Spleen (tissue), 11 donors: ENCODE data around the gene XPNPEP1. TPM values are rescaled to one million over a fixed set of nuclear protein-coding genes. Genes with fewer than 3 reads are reported as not detected.

Experiments used
- DNase-seq: peaks from one replicate; pipeline ENCODE4 v3.0.0-alpha.2; 2020
- H3K27ac ChIP-seq, 8 donors: fragments of 200-600 bp; sonication (generic) in 7 of 8; 1 replicate in 4 of 8; 2 replicates in 4 of 8; pipeline versions ENCODE4 v1.5.0 to v1.8.0; 2016 to 2021; ENCODE audit warnings: inconsistent platforms in 4 of 8, mild to moderate bottlenecking in 4 of 8, moderate library complexity in 1 of 8
- H3K27me3 ChIP-seq, 7 donors: fragments of 200-600 bp; sonication (generic) in 6 of 7; replicated peaks in 1 of 7; 1 replicate in 4 of 7; 2 replicates in 3 of 7; pipeline versions ENCODE4 v1.5.0 to v1.8.0; 2016 to 2021; ENCODE audit warnings: inconsistent platforms in 3 of 7, mild to moderate bottlenecking in 1 of 7
- H3K36me3 ChIP-seq, 6 donors: fragments of 200-600 bp; sonication (generic) in 5 of 6; 1 replicate in 4 of 6; 2 replicates in 2 of 6; pipeline versions ENCODE4 v1.5.0 to v1.8.0; 2016 to 2021; ENCODE audit warnings: inconsistent platforms in 2 of 6
- H3K4me1 ChIP-seq, 6 donors: fragments of 200-600 bp; sonication (generic) in 5 of 6; 1 replicate in 3 of 6; 2 replicates in 3 of 6; pipeline versions ENCODE4 v1.5.0 to v1.8.0; 2016 to 2021; ENCODE audit warnings: inconsistent platforms in 3 of 6
- H3K4me3 ChIP-seq, 8 donors: fragments of 200-600 bp; sonication (generic) in 7 of 8; 1 replicate in 4 of 8; 2 replicates in 4 of 8; pipeline versions ENCODE4 v1.5.0 to v1.8.0; 2016 to 2021; ENCODE audit warnings: inconsistent platforms in 4 of 8, mild to moderate bottlenecking in 4 of 8, moderate library complexity in 2 of 8
- H3K9me3 ChIP-seq, 8 donors: fragments of 200-600 bp; sonication (generic) in 7 of 8; 1 replicate in 4 of 8; 2 replicates in 4 of 8; pipeline versions ENCODE4 v1.5.0 to v1.8.0; 2016 to 2021; ENCODE audit warnings: inconsistent platforms in 4 of 8
- POLR2A ChIP-seq, 3 donors: fragments of 450-650 bp; IDR thresholded peaks; one replicate each; pipeline ENCODE4 v1.5.1; 2017; ENCODE audit warnings: antibody characterized with exemption in 3 of 3, mild to moderate bottlenecking in 1 of 3
- POLR2AphosphoS5 ChIP-seq, 3 donors: sonication (generic); formaldehyde crosslinking; IDR thresholded peaks; one replicate each; pipeline ENCODE4 v1.5.1; 2017; ENCODE audit warnings: antibody characterized with exemption in 3 of 3
- WGBS, 5 donors: extraction: QIAGEN DNeasy Blood & Tissue Kit in 3 of 5; methylation state at CpG; one replicate each; pipeline versions ENCODE4 v1.1.5 to v1.1.7; 2013 to 2018; 5-methylcytosine and 5-hydroxymethylcytosine counted together
- intact Hi-C: fragments of 100-400 bp; cut with DNase I; formaldehyde crosslinking; loops from one replicate; pipeline ENCODE4 v1.15.0; 2023; ENCODE audit warnings: low total_unique reads
- polyA plus RNA-seq, 3 donors: library from polyadenylated mRNA; stranded (reverse); fragments of 200-250 nt; gene quantifications; one replicate each; pipeline ENCODE4 v1.2.1, GENCODE V29; 2013
- total RNA-seq, 7 donors: library from RNA; depleted of rRNA in 3 of 7; stranded (reverse); fragments of >200 nt in 3 of 7; fragmentation: NEBNext Ultra II Directional in 4 of 7; extraction: Animal tissue kit (Norgen Biotek cat#: 25700) in 4 of 7; gene quantifications; one replicate each; pipeline versions ENCODE4 v1.1.0 to v1.2.1, GENCODE V29; 2016 to 2021
- TF ChIP-seq, protein P1 (sequence below), 11 experiments: fragments of 200-600 bp in 7 of 11; fragments of 450-650 bp in 4 of 11; sonication (generic) in 4 of 11; IDR thresholded peaks in 8 of 11; conservative IDR thresholded peaks in 3 of 11; 1 replicate in 7 of 11; 2 replicates in 4 of 11; pipeline versions ENCODE4 v1.4.0 to v1.8.0; 2016 to 2021; ENCODE audit warnings: antibody characterized with exemption in 11 of 11, inconsistent platforms in 4 of 11, mild to moderate bottlenecking in 1 of 11
- donor health status: healthy with polysubstance abuse.
- donor health status: DM: no; HTN: no; CAD: no; lungs with moderate emphysema.
- donor health status: DM: no; HTN: no; CAD: no.
- donor health status: Bipolar disorder and iron deficiency.
- donor health status: healthy.
- donor health status: DM: no; HTN: no; CAD: no.
- donor health status: DM: yes; HTN: yes; CAD: no.

Gene XPNPEP1
- total and polyA plus RNA-seq, 10 donors: 23.1 to 97.1 (median 63.7) TPM

DNA sequence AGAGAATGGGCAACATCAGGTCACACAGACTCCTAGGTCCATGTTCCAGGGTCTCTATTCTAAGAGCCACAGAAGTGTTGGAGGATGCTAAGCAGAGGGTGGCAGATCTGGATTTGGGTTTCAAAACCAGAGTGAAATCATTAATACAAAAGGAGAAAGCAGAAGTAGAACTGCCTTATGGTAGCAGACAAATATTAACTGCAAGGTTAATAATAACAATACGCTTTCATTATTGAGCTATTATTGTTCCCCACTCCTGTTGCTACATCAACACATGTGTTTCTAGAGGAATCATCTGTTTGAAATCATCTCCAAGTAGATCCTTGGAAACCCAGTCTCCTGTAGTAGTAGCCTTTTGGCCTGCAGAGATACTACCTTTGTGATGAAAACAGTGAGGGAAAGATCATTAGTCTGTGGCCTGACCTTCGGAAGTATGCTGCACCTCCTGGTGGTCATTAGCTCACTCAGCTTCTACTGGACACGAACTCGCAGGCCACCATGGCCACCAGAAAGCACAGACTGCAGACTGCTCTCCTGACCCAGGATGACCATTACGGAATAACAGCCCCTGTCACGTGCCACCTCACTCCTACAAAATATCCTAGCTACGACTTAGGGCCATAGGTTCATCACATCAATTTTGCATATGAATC is 84.6 kb downstream of the XPNPEP1 start:
- 82 to 89% (median 85%) methylated on average over 7 of the region's 7 CpGs for WGBS, 5 donors
- Histone ChIP-seq H3K4me3 (no peak overlapping the region), H3K36me3 (no peaks in the 10 kb centered on the region), H3K4me1 (peaks cover 0 to 11% (median 0%) of the 10 kb centered on the region in 6 donors), H3K27ac (no peak overlapping the region), H3K27me3 (peaks cover 0 to 11% (median 0%) of the 10 kb centered on the region in 7 donors), H3K9me3 (no peaks in the 10 kb centered on the region)
- intact Hi-C loops: no loop called here
- TF ChIP-seq, protein P1, sequence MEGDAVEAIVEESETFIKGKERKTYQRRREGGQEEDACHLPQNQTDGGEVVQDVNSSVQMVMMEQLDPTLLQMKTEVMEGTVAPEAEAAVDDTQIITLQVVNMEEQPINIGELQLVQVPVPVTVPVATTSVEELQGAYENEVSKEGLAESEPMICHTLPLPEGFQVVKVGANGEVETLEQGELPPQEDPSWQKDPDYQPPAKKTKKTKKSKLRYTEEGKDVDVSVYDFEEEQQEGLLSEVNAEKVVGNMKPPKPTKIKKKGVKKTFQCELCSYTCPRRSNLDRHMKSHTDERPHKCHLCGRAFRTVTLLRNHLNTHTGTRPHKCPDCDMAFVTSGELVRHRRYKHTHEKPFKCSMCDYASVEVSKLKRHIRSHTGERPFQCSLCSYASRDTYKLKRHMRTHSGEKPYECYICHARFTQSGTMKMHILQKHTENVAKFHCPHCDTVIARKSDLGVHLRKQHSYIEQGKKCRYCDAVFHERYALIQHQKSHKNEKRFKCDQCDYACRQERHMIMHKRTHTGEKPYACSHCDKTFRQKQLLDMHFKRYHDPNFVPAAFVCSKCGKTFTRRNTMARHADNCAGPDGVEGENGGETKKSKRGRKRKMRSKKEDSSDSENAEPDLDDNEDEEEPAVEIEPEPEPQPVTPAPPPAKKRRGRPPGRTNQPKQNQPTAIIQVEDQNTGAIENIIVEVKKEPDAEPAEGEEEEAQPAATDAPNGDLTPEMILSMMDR (IDR thresholded peaks at IDR 0.05 in 8 of 11, conservative IDR thresholded peaks at IDR 0.05 in 3 of 11): no peak
- no peak for TF ChIP-seq POLR2AphosphoS5 (IDR thresholded peaks at IDR 0.05)
- TF ChIP-seq POLR2A (IDR thresholded peaks at IDR 0.05): no peak
- no peak for DNase-seq

DNA sequence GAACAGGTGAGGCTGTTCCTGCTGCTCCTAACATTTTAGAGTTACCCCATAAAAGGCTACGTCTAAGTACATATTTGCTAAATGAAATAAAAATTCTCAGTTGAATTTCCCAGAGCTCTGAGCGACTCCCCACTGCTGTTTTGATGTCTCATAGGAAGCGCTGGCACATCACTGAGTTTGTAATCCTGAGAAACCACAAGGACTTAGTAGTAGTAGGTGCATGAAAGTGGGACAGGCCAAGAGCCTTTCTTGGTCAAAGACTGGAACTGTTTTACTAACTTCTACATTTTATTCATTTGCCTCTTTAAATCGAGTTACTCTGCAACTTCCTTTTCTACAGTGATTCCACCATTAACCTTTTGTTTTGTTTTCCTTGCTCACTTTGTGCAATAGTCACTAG is 85.9 kb downstream of the XPNPEP1 start:
- Histone ChIP-seq H3K27me3 (peaks cover 0 to 9% (median 0%) of the 10 kb centered on the region in 7 donors), H3K9me3 (peaks cover 0 to 5% (median 1%) of the 10 kb centered on the region in 8 donors), H3K27ac (no peak overlapping the region), H3K4me3 (no peak overlapping the region), H3K36me3 (no peaks in the 10 kb centered on the region), H3K4me1 (peaks cover 0 to 11% (median 0%) of the 10 kb centered on the region in 6 donors)
- intact Hi-C loops: no loop called here
- TF ChIP-seq, protein P1 (IDR thresholded peaks at IDR 0.05 in 8 of 11, conservative IDR thresholded peaks at IDR 0.05 in 3 of 11): no peak
- TF ChIP-seq POLR2AphosphoS5 (IDR thresholded peaks at IDR 0.05): no peak
- no peak for DNase-seq
- WGBS, 5 donors: 62 to 77% (median 72%) methylated on average over 4 of the region's 4 CpGs

DNA sequence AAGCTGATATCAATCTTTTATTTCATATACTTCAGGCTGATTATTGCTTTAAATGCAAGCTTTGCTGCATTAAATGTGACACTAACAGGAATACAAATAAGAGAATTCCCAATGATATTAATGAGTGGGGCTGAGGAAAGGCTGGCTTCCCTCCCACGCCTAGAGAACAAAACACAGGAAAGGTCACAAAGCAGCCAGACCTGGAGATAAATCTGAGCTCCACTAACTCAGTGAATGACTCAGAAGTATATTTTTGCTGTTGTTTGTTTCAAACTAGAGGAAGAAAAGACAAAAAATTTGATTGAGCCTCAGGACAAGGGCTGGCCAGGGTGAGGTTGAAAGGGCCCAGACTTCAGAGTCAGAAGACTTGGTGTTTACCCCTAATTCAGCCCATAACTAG is 88.1 kb downstream of the XPNPEP1 start:
- Histone ChIP-seq H3K9me3 (peaks cover 0 to 14% (median 6%) of the 10 kb centered on the region in 8 donors), H3K4me1 (peaks cover 0 to 11% (median 0%) of the 10 kb centered on the region in 6 donors), H3K27ac (no peak overlapping the region), H3K4me3 (no peak overlapping the region), H3K27me3 (peaks cover 0 to 9% (median 0%) of the 10 kb centered on the region in 7 donors), H3K36me3 (no peaks in the 10 kb centered on the region)
- DNase-seq: no peak
- intact Hi-C loops: no loop called here
- TF ChIP-seq, protein P1 (IDR thresholded peaks at IDR 0.05 in 8 of 11, conservative IDR thresholded peaks at IDR 0.05 in 3 of 11): no peak
- TF ChIP-seq POLR2AphosphoS5 (IDR thresholded peaks at IDR 0.05) (no peak), POLR2A (IDR thresholded peaks at IDR 0.05) (no peak)
- WGBS, 5 donors: 38 to 76% (median 59%) methylated on average over 1 of the region's 1 CpG

DNA sequence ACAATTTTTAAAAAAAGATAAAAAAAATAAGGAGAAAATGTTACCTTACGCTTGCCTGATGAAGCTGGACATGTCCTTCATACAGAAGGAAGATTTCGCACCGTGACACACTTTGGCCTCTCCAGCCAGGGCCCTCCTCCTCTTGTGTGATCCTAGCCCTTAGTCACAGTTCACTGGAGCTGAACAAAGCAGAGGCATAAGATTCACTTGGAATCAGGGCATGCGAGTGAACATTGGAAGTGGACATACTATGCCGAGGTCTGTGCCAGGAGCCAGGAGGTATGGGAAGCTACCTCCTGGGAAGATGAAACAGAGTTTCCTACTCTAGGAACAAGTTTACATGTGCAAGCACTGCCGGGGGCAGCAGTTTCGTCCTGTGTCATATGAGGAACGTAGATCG is 91.5 kb downstream of the XPNPEP1 start:
- Histone ChIP-seq H3K27ac (no peak overlapping the region), H3K4me3 (no peak overlapping the region), H3K27me3 (peaks cover 0 to 9% (median 0%) of the 10 kb centered on the region in 7 donors), H3K9me3 (peaks cover 0 to 14% (median 6%) of the 10 kb centered on the region in 8 donors), H3K36me3 (no peaks in the 10 kb centered on the region), H3K4me1 (peaks cover 0 to 11% (median 0%) of the 10 kb centered on the region in 6 donors)
- no peak for TF ChIP-seq POLR2A (IDR thresholded peaks at IDR 0.05)
- no peak for TF ChIP-seq POLR2AphosphoS5 (IDR thresholded peaks at IDR 0.05)
- TF ChIP-seq, protein P1 (IDR thresholded peaks at IDR 0.05 in 8 of 11, conservative IDR thresholded peaks at IDR 0.05 in 3 of 11): no peak
- WGBS, 5 donors: 85 to 96% (median 90%) methylated on average over 9 of the region's 9 CpGs
- no peak for DNase-seq
- intact Hi-C loops: no loop called here
